HepG2 (cell line): ENCODE measurements around the gene IL1RAP. TPM values are rescaled to one million over a fixed set of nuclear protein-coding genes. Genes with fewer than 3 reads are reported as not detected.

Experiments
- KLF6 ChIP-seq: IDR thresholded peaks from 2 replicates; pipeline ENCODE4 v1.8.0; 2016; ENCODE audit warnings: missing biosample characterization, missing genetic modification reagents
- KLF9 ChIP-seq: IDR thresholded peaks from 2 replicates; pipeline ENCODE4 v1.6.1; 2016; ENCODE audit warnings: low read depth
- MYNN ChIP-seq: sonication (generic); formaldehyde crosslinking; IDR thresholded peaks from 2 replicates; pipeline ENCODE4 v1.4.0; 2020; ENCODE audit warnings: mild to moderate bottlenecking, low read depth, missing genetic modification reagents
- TCF7L2 ChIP-seq: IDR thresholded peaks from 2 replicates; pipeline ENCODE4 v1.6.1; 2011; ENCODE audit warnings: mild to moderate bottlenecking, low read depth, low read length, moderate library complexity
- ZNF749 ChIP-seq: sonication (generic); formaldehyde crosslinking; IDR thresholded peaks from 2 replicates; pipeline ENCODE4 v1.8.0; 2022; ENCODE audit warnings: mild to moderate bottlenecking, missing genetic modification reagents, moderate library complexity, borderline replicate concordance
- ZNF766 ChIP-seq: sonication (generic); formaldehyde crosslinking; IDR thresholded peaks from 2 replicates; pipeline ENCODE4 v1.5.0; 2020; ENCODE audit warnings: missing genetic modification reagents, borderline replicate concordance
- polyA plus RNA-seq, 8 experiments: library from polyadenylated mRNA; depleted of rRNA in 3 of 8; stranded (reverse) in 7 of 8; unstranded in 1 of 8; fragments of >200 nt; fragmentation: Illumina TruSeq in 4 of 8; extraction: Trizol in 4 of 8; gene quantifications; 2 replicates each; pipeline versions ENCODE4 v1.2.1 to v1.2.3, GENCODE V29; 2011 to 2016; ENCODE audit warnings: low read depth in 4 of 8, missing spikeins in 1 of 8, mixed read lengths in 1 of 8; ENCODE audit not compliant: insufficient read depth in 1 of 8
- total RNA-seq, 5 experiments: library from RNA; depleted of rRNA; stranded (reverse); fragments of >200 nt; fragmentation: Illumina TruSeq; extraction: Trizol; gene quantifications; 2 replicates each; pipeline ENCODE4 v1.2.3, GENCODE V29; 2016; ENCODE audit warnings: low read depth in 1 of 5
- TF ChIP-seq, protein P1 (sequence below): sonication (generic); formaldehyde crosslinking; IDR thresholded peaks from 2 replicates; pipeline ENCODE4 v1.8.0; 2022; ENCODE audit warnings: missing genetic modification reagents, low read depth, mild to moderate bottlenecking, borderline replicate concordance
- TF ChIP-seq, protein P2 (sequence below): IDR thresholded peaks from 2 replicates; pipeline ENCODE4 v1.4.0; 2020; ENCODE audit warnings: mild to moderate bottlenecking, missing genetic modification reagents
- TF ChIP-seq, protein P3 (sequence below): sonication (generic); formaldehyde crosslinking; IDR thresholded peaks from 2 replicates; pipeline ENCODE4 v1.4.0; 2020; ENCODE audit warnings: missing genetic modification reagents, borderline replicate concordance
- TF ChIP-seq, protein P4 (sequence below): sonication (generic); formaldehyde crosslinking; IDR thresholded peaks from 2 replicates; pipeline ENCODE4 v1.5.0; 2020; ENCODE audit warnings: missing genetic modification reagents, mild to moderate bottlenecking, borderline replicate concordance

Gene IL1RAP
- total and polyA plus RNA-seq, 2 of the 13 experiments (the other 11 are each of a cell fraction or from before 2014, with no cell fraction given) = 18.3 to 54.9 TPM

DNA sequence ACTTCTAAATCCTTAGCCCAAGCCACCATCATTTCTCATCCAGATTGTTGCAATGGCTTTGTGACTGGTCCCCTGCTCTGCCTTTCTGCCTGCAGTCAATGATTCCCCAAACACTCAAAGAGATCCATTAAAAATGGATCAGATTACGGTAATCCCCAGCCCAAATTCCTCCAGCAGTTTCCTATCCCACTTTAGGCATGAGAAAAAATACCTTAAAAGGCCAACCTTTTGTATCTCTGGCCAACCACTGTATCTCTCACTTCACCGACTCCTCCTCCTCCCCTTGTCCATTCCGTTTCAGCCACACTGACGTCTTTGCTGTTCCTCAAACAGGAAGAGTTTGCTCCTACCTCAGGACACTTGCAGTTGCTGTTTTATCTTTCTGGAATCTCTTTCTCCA, 20.9 kb upstream of the IL1RAP start (continued):
- TF ChIP-seq, protein P1, sequence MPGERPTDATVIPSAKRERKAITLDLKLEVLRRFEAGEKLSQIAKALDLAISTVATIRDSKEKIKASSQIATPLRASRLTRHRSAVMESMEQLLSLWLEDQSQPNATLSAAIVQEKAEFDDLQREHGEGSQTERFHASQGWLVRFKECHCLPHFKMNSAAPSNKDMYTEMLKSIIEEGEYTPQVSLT (CRISPR knock-in tag) = no peak
- TF ChIP-seq KLF9 (CRISPR knock-in tag) (no peak), ZNF766 (no peak), TCF7L2 (no peak), MYNN (no peak), KLF6 (CRISPR knock-in tag) (no peak), ZNF749 (CRISPR knock-in tag) (no peak)
- TF ChIP-seq, protein P2, sequence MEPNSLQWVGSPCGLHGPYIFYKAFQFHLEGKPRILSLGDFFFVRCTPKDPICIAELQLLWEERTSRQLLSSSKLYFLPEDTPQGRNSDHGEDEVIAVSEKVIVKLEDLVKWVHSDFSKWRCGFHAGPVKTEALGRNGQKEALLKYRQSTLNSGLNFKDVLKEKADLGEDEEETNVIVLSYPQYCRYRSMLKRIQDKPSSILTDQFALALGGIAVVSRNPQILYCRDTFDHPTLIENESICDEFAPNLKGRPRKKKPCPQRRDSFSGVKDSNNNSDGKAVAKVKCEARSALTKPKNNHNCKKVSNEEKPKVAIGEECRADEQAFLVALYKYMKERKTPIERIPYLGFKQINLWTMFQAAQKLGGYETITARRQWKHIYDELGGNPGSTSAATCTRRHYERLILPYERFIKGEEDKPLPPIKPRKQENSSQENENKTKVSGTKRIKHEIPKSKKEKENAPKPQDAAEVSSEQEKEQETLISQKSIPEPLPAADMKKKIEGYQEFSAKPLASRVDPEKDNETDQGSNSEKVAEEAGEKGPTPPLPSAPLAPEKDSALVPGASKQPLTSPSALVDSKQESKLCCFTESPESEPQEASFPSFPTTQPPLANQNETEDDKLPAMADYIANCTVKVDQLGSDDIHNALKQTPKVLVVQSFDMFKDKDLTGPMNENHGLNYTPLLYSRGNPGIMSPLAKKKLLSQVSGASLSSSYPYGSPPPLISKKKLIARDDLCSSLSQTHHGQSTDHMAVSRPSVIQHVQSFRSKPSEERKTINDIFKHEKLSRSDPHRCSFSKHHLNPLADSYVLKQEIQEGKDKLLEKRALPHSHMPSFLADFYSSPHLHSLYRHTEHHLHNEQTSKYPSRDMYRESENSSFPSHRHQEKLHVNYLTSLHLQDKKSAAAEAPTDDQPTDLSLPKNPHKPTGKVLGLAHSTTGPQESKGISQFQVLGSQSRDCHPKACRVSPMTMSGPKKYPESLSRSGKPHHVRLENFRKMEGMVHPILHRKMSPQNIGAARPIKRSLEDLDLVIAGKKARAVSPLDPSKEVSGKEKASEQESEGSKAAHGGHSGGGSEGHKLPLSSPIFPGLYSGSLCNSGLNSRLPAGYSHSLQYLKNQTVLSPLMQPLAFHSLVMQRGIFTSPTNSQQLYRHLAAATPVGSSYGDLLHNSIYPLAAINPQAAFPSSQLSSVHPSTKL (CRISPR knock-in tag) = no peak
- TF ChIP-seq, protein P3, sequence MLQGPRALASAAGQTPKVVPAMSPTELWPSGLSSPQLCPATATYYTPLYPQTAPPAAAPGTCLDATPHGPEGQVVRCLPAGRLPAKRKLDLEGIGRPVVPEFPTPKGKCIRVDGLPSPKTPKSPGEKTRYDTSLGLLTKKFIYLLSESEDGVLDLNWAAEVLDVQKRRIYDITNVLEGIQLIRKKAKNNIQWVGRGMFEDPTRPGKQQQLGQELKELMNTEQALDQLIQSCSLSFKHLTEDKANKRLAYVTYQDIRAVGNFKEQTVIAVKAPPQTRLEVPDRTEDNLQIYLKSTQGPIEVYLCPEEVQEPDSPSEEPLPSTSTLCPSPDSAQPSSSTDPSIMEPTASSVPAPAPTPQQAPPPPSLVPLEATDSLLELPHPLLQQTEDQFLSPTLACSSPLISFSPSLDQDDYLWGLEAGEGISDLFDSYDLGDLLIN (CRISPR knock-in tag) = no peak
- TF ChIP-seq, protein P4, sequence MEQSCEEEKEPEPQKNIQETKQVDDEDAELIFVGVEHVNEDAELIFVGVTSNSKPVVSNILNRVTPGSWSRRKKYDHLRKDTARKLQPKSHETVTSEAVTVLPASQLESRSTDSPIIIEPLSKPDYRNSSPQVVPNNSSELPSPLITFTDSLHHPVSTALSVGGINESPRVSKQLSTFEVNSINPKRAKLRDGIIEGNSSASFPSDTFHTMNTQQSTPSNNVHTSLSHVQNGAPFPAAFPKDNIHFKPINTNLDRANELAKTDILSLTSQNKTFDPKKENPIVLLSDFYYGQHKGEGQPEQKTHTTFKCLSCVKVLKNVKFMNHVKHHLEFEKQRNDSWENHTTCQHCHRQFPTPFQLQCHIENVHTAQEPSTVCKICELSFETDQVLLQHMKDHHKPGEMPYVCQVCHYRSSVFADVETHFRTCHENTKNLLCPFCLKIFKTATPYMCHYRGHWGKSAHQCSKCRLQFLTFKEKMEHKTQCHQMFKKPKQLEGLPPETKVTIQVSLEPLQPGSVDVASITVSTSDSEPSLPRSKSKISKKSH (CRISPR knock-in tag) = no peak
